Measurements from ENCODE around the gene TMEM156.

TMEM156 gene

DNA sequence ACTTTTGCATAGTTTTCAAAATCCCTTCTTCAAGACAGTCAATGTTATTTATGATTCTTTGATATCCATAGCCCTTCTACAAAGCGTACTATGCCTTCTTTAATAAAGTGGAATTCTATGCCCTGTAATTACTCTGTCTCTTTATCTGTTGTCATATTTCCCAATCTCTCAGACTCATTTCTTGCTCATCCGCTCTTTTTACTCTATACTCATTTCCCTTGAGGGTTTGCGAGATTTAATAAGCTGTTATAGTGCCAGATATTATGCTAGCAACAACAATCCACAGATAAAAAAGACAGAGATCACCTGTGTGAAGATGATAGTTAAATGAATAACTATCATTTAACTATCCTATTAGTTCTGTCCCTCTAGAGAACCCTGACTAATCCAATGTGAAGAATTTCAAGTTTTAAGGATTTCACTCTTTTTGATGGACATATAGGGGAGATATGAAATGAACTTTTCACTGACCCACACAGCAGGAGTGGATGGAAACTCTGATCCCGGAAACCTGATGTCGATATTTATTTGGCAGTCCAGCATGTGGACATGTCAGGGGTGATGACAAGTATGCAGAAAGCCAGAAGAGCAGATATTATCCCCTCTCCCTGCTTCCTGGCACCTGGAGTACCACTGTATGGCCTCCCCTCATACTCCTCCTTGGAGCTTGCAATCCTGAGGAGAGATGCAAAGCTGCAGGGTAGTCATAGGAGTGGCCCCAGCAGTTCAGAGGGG lies 49.7 kb downstream of the TMEM156 start:
- no peak overlapping the region for H3K4me3 ChIP-seq (ENCODE audit: low read depth, low read length)
- no peak for TF ChIP-seq CTCF (IDR thresholded peaks at IDR 0.05; ENCODE audit: low read depth, low read length)

DNA sequence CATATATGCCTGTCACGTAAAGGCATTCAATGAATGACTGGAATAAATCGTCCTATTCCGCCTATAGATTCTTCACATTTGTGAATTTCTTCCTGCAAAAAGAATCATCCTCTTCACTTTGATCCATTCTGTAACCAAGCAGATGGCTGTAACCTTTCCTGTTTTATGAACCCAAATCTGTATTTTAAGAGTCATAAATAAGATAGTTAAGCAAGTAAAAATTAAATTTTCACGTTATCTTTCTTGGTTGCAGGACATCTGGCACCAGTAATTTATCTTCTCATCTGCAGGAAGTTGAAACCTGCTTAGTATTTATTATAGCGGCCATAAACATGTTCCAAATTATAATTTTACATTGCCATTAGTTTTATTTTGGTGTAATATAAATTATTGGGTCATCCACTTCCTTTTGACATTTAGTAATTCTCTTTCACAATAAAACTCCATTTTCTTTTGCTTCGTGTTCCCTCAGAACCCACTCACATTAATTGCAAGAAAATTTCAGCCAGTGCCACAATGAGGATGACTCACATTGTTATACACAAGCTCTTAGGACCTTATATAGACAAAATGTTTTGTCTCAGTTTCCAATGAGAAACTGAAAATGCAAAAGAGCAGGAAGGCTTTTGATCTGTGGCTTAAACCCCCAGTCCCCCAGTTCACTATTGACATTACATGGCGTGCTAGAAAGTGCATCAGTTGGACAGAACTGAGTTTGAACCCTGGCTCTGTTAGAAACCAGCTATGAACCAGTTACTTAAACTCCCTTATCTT lies 51.1 kb downstream of the TMEM156 start:
- 0 out of 2 replicates have a peak overlapping the region, but pooled peaks have one; percentile 10 for H3K4me3 ChIP-seq (ENCODE audit: low read depth, low read length)
- TF ChIP-seq CTCF (IDR thresholded peaks at IDR 0.05; ENCODE audit: low read depth, low read length): no peak

GRCh38 chr4:38979511-38980230 lies 52.5 kb downstream of the TMEM156 start:
- no peak for TF ChIP-seq CTCF (IDR thresholded peaks at IDR 0.05; ENCODE audit: low read depth, low read length)
- H3K4me3 ChIP-seq (ENCODE audit: low read depth, low read length): no peak overlapping the region

- no peak for TF ChIP-seq CTCF (IDR thresholded peaks at IDR 0.05; ENCODE audit: low read depth, low read length)
- H3K4me3 ChIP-seq (ENCODE audit: low read depth, low read length): no peak overlapping the region
Measured at GRCh38 chr4:38979081-38979480, 53.1 kb downstream of the TMEM156 start.

DNA sequence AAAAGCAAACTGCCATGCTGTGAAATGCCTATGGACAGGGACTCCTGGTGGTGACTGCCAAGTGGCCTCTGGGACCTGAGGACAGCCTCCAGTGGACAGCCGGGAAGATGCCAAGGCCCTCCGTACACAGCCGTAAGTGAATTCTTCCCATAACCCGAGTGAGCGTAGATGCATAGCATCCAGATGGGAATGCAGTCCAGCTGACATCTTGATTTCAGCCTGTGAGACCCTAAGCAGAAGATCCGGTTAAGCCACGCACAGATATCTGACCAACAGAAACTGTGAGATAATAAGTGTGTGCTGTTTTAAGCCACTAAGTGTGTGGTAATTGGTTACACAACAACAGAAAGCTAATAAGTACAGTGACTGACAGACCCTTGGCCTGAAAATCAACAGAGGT lies 55.9 kb downstream of the TMEM156 start:
- no peak overlapping the region for H3K4me3 ChIP-seq (ENCODE audit: low read depth, low read length)
- no peak for TF ChIP-seq CTCF (IDR thresholded peaks at IDR 0.05; ENCODE audit: low read depth, low read length)

DNA sequence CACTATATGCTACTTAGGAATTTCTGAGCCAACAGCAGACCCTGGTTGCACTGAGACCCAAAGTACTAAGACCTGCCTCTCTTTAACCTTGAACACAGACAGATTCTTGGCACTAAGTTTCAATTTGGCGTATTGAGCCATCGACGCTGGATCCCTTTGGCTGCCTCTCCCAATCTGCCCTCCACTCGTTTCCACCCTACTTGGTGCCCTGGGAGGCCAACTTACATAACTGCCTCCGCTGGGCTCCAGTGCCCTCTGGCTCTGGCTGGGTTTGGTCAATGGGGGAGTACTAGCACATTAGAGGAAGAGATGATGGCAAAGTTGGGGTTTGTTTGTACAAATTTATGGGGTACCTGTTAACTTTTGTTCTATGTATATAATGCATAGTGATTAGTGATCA lies 63.5 kb downstream of the TMEM156 start:
- no peak for TF ChIP-seq CTCF (IDR thresholded peaks at IDR 0.05; ENCODE audit: low read depth, low read length)
- no peak overlapping the region for H3K4me3 ChIP-seq (ENCODE audit: low read depth, low read length)

All from WI38 (cell line).